GM11168 (cell line): ENCODE measurements around the gene NEDD4L.

Source experiments
- in situ Hi-C: fragments of 300-500 bp; cut with MboI; formaldehyde crosslinking; loops from one replicate; pipeline ENCODE4 v1.12.0; 2022; ENCODE audit warnings: low sequenced_read_pairs; ENCODE audit not compliant: unreplicated experiment

NEDD4L gene

GRCh38 chr18:58139459-58140386, 95.7 kb downstream of the NEDD4L start:
- in situ Hi-C loops = no loop called here

- in situ Hi-C loops = no loop called here
Observed at GRCh38 chr18:58140387-58141325, 96.6 kb downstream of the NEDD4L start.

GRCh38 chr18:58143386-58143785, 99.4 kb downstream of the NEDD4L start:
- in situ Hi-C loops = no loop called here

GRCh38 chr18:58144106-58144505, 100.1 kb downstream of the NEDD4L start:
- in situ Hi-C loops = no loop called here

- in situ Hi-C loops = no loop called here
Observed at GRCh38 chr18:58144671-58145285, 100.8 kb downstream of the NEDD4L start.

GRCh38 chr18:58146099-58146498, 102.1 kb downstream of the NEDD4L start:
- in situ Hi-C loops = no loop called here

GRCh38 chr18:58148954-58149471, 105.0 kb downstream of the NEDD4L start:
- in situ Hi-C loops = no loop called here

GRCh38 chr18:58150772-58151171, 106.7 kb downstream of the NEDD4L start:
- in situ Hi-C loops = no loop called here

- in situ Hi-C loops = no loop called here
Observed at GRCh38 chr18:58152216-58152615, 108.2 kb downstream of the NEDD4L start.

- in situ Hi-C loops = no loop called here
Observed at GRCh38 chr18:58152891-58153290, 108.9 kb downstream of the NEDD4L start.

- in situ Hi-C loops = no loop called here
Observed at GRCh38 chr18:58156516-58156915, 112.5 kb downstream of the NEDD4L start.

GRCh38 chr18:58157237-58157636, 113.2 kb downstream of the NEDD4L start:
- in situ Hi-C loops = no loop called here

GRCh38 chr18:58158008-58158407, 114.0 kb downstream of the NEDD4L start:
- in situ Hi-C loops = no loop called here

GRCh38 chr18:58158459-58158858, 114.4 kb downstream of the NEDD4L start:
- in situ Hi-C loops = no loop called here

GRCh38 chr18:58161659-58162058, 117.6 kb downstream of the NEDD4L start:
- in situ Hi-C loops = no loop called here

GRCh38 chr18:58162127-58162526, 118.1 kb downstream of the NEDD4L start:
- in situ Hi-C loops = no loop called here

GRCh38 chr18:58163004-58163590, 119.1 kb downstream of the NEDD4L start:
- in situ Hi-C loops = no loop called here

GRCh38 chr18:58166278-58166844, 122.3 kb downstream of the NEDD4L start:
- in situ Hi-C loops = no loop called here

GRCh38 chr18:58167073-58167472, 123.0 kb downstream of the NEDD4L start:
- in situ Hi-C loops = no loop called here

GRCh38 chr18:58168221-58168620, 124.2 kb downstream of the NEDD4L start:
- in situ Hi-C loops = no loop called here
